Loucy (cell line): ENCODE results near the gene SLC6A6.

Experiments used
- H2AFZ ChIP-seq: fragments of 200-600 bp; sonication (generic); 2 replicates; pipeline ENCODE4 v1.6.0; 2016; ENCODE audit warnings: antibody characterized with exemption, mild to moderate bottlenecking, low read length, moderate library complexity
- H3F3A ChIP-seq: fragments of 200-600 bp; 2 replicates; pipeline ENCODE4 v1.6.0; 2016; ENCODE audit warnings: antibody characterized with exemption, low read depth, mild to moderate bottlenecking
- H3K27me3 ChIP-seq: fragments of 200-600 bp; sonication (generic); 2 replicates; pipeline ENCODE4 v1.6.1; 2014; ENCODE audit warnings: low read length, mild to moderate bottlenecking; ENCODE audit not compliant: insufficient read depth, poor library complexity, severe bottlenecking
- H3K36me3 ChIP-seq: fragments of 200-600 bp; sonication (generic); 2 replicates; pipeline ENCODE4 v1.6.1; 2016; ENCODE audit warnings: low read length; ENCODE audit not compliant: insufficient read depth
- H3K4me1 ChIP-seq: fragments of 200-600 bp; sonication (generic); 2 replicates; pipeline ENCODE4 v1.5.1; 2014; ENCODE audit warnings: low read length, mild to moderate bottlenecking; ENCODE audit not compliant: insufficient read depth, poor library complexity, severe bottlenecking
- H3K4me2 ChIP-seq: fragments of 200-600 bp; sonication (generic); 2 replicates; pipeline ENCODE4 v1.6.0; 2014; ENCODE audit warnings: antibody characterized with exemption, low read length, low read depth, mild to moderate bottlenecking; ENCODE audit not compliant: poor library complexity, severe bottlenecking
- H3K4me3 ChIP-seq: fragments of 200-600 bp; sonication (generic); 2 replicates; pipeline ENCODE4 v1.5.1; 2014; ENCODE audit warnings: low read length, mild to moderate bottlenecking, mixed read lengths; ENCODE audit not compliant: poor library complexity, severe bottlenecking
- H3K79me2 ChIP-seq: fragments of 200-600 bp; sonication (generic); 2 replicates; pipeline ENCODE4 v1.6.1; 2014; ENCODE audit warnings: low read length; ENCODE audit not compliant: insufficient read depth
- H3K9ac ChIP-seq: fragments of 200-600 bp; sonication (generic); 2 replicates; pipeline ENCODE4 v1.6.0; 2014; ENCODE audit warnings: mild to moderate bottlenecking, low read depth, low read length, moderate library complexity; ENCODE audit not compliant: poor library complexity, severe bottlenecking
- H3K9me2 ChIP-seq: fragments of 200-600 bp; sonication (generic); replicated peaks from 2 replicates; pipeline ENCODE4 v1.6.1; 2016; ENCODE audit warnings: low read depth, low read length, mixed read lengths
- H3K9me3 ChIP-seq: fragments of 200-600 bp; sonication (generic); 2 replicates; pipeline ENCODE4 v1.6.1; 2014; ENCODE audit warnings: mild to moderate bottlenecking, antibody characterized with exemption, low read length, low read depth; ENCODE audit not compliant: insufficient read depth
- H4K20me1 ChIP-seq: fragments of 200-600 bp; sonication (generic); 2 replicates; pipeline ENCODE4 v1.6.0; 2014; ENCODE audit warnings: antibody characterized with exemption, low read length, mild to moderate bottlenecking; ENCODE audit not compliant: insufficient read depth, poor library complexity, severe bottlenecking
- EZH2phosphoT487 ChIP-seq: fragments of 200-600 bp; IDR thresholded peaks from 2 replicates; pipeline ENCODE4 v1.6.1; 2018; ENCODE audit warnings: antibody characterized with exemption, mild to moderate bottlenecking, moderate library complexity, borderline replicate concordance
- TF ChIP-seq, protein P1 (sequence below): fragments of 200-600 bp; sonication (generic); conservative IDR thresholded peaks from 2 replicates; pipeline ENCODE4 v1.5.1; 2014; ENCODE audit warnings: mild to moderate bottlenecking, antibody characterized with exemption, low read length

SLC6A6 gene

DNA sequence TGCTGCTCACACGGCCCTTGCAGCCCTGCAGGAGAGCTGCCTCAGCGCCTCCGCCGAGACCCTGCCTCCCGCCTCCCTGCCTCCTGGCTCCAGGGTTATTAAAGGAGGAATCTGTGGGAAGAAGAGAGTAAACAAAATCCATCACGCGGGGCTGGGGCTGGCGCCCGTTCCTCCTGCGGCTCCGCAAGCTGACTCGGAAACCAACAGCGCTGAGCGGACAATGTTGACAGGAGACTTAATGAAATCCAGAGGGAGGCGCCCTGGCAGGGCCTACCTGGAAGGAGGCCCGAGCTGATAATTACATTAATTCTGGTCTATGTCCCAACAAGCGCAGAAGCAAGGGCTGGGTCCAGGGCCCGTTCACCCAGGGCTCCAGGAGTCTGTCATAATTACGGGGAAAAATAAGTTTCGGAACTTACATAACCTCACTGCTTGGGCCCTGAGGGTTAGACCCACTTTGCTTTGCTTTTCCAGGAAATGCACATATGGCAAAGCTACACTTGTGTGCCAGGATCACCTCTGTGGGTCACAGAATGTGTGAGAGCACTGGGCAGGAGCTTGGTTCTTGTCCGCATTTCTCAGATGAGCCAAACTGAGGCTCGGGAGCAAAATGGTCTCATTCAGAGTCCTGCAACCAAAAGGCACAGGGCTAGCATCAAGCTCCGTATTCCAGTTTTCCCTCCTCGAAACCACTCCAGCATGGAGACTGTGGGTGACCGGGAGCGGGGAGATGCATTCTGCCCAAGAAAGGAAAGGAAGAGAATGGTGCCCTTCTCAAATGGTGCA lies 43.8 kb upstream of the SLC6A6 start:
- TF ChIP-seq EZH2phosphoT487, result no peak
- TF ChIP-seq, protein P1, sequence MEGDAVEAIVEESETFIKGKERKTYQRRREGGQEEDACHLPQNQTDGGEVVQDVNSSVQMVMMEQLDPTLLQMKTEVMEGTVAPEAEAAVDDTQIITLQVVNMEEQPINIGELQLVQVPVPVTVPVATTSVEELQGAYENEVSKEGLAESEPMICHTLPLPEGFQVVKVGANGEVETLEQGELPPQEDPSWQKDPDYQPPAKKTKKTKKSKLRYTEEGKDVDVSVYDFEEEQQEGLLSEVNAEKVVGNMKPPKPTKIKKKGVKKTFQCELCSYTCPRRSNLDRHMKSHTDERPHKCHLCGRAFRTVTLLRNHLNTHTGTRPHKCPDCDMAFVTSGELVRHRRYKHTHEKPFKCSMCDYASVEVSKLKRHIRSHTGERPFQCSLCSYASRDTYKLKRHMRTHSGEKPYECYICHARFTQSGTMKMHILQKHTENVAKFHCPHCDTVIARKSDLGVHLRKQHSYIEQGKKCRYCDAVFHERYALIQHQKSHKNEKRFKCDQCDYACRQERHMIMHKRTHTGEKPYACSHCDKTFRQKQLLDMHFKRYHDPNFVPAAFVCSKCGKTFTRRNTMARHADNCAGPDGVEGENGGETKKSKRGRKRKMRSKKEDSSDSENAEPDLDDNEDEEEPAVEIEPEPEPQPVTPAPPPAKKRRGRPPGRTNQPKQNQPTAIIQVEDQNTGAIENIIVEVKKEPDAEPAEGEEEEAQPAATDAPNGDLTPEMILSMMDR, result no peak

DNA sequence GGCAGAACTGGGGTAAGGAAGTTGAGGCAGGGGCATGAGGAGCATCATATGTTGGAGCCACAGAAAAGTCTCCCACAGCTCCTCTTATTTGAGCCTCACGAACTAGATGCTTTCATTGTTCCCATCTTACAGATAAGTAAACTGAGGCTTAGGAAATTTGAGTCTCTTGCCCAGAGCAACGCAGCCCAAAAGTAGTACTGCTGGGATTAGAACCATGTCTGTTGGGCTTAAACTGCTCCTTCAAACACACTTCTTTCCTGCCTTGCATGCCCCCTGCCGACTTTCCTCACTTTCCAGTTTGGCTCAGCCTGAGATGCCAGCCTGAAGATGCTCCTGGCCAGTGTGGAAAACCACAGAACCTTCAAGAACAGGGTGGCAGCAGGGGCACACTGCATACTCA lies 43.1 kb upstream of the SLC6A6 start:
- Histone ChIP-seq H3K79me2 (no peaks in the 10 kb centered on the region), H3K27me3 (no peaks in the 10 kb centered on the region), H3K4me3 (no peak overlapping the region), H3K4me1 (no peaks in the 10 kb centered on the region), H3K9me2 (no peaks in the 10 kb centered on the region), H3K4me2 (no peak overlapping the region), H3K9me3 (no peaks in the 10 kb centered on the region), H2AFZ (no peak overlapping the region), H4K20me1 (no peaks in the 10 kb centered on the region), H3K9ac (no peak overlapping the region), H3F3A (no peaks in the 10 kb centered on the region), H3K36me3 (no peaks in the 10 kb centered on the region)
- TF ChIP-seq, protein P1, result no peak
- no peak for TF ChIP-seq EZH2phosphoT487

More for the DNA sequence above, 43.8 kb upstream of the SLC6A6 start:
- Histone ChIP-seq H3K36me3 (no peaks in the 10 kb centered on the region), H2AFZ (no peak overlapping the region), H3K9me2 (no peaks in the 10 kb centered on the region), H3K4me3 (no peak overlapping the region), H3K9ac (no peak overlapping the region), H4K20me1 (no peaks in the 10 kb centered on the region), H3K4me2 (no peak overlapping the region), H3F3A (no peaks in the 10 kb centered on the region), H3K79me2 (no peaks in the 10 kb centered on the region), H3K4me1 (no peaks in the 10 kb centered on the region), H3K9me3 (no peaks in the 10 kb centered on the region), H3K27me3 (no peaks in the 10 kb centered on the region)

DNA sequence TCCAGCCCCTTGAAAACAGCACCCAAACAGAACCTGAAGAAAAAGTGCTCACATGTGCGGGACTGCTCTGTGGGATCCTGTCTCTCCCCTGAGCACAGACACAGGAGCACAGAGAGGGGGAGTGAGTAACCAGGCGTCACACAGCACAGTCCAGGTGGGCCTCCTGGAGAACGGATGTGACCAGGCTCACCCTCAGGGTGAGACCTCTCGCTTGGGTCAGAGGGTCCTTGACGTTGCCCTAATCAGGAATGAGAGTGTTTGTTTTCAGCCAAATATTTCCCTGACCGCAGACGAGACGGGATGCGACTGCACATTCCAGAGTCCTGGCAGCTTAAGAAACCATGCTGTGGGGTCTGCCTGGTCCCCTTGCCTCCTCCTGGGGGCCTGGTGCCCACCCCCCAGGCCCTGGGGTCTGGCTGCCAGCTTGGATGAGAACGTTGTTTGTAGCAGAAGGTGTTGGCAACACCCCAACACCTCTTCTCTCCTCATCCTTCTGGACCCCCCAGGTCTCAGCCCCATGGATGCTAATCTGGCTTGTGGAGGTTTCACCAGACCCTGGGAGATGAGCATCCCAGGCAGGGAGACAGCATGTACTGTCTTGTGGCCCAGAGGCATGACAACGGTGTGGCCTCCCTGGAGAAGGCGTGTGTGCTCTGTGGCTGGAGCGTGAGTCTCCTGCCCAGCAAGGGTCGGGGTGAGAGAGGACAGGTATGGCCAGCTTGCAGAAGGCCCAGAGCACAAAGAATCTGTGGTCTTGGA lies 42.1 kb upstream of the SLC6A6 start:
- H3F3A ChIP-seq, result no peaks in the 10 kb centered on the region
- no peak overlapping the region for H3K9ac ChIP-seq
- no peaks in the 10 kb centered on the region for H3K9me3 ChIP-seq
- H3K79me2 ChIP-seq, result no peaks in the 10 kb centered on the region
- no peaks in the 10 kb centered on the region for H3K4me1 ChIP-seq
- H3K4me2 ChIP-seq, result no peak overlapping the region
- H3K4me3 ChIP-seq, result no peak overlapping the region
- H3K36me3 ChIP-seq, result no peaks in the 10 kb centered on the region
- TF ChIP-seq, protein P1, result no peak
- no peak for TF ChIP-seq EZH2phosphoT487
- no peak overlapping the region for H2AFZ ChIP-seq
- no peaks in the 10 kb centered on the region for H3K27me3 ChIP-seq
- H3K9me2 ChIP-seq, result no peaks in the 10 kb centered on the region
- H4K20me1 ChIP-seq, result no peaks in the 10 kb centered on the region
